ENCODE data around the gene AXIN1.

AXIN1 gene

GRCh38 chr16:372302-372983 lies 19.9 kb upstream of the AXIN1 start:
- no peaks in the 10 kb centered on the region for H3K36me3 ChIP-seq (ENCODE audit: insufficient read depth, low read length)
- no peaks in the 10 kb centered on the region for H3K9me3 ChIP-seq (ENCODE audit: insufficient read depth, low read depth, low read length)
- no peak overlapping the region for H3K9ac ChIP-seq (ENCODE audit: low read depth, low read length, poor library complexity, severe bottlenecking)
- no peak overlapping the region for H3K4me3 ChIP-seq (ENCODE audit: low read length, poor library complexity, severe bottlenecking)
- H3K9me2 ChIP-seq (replicated peaks; ENCODE audit: low read depth, low read length), result no peaks in the 10 kb centered on the region
- peaks cover 6% of the 10 kb centered on the region; the same call in 1 of the 2 replicates for H3K79me2 ChIP-seq (ENCODE audit: insufficient read depth, low read length)
- H2AFZ ChIP-seq (ENCODE audit: low read length), result no peak overlapping the region
- TF ChIP-seq, protein P1, sequence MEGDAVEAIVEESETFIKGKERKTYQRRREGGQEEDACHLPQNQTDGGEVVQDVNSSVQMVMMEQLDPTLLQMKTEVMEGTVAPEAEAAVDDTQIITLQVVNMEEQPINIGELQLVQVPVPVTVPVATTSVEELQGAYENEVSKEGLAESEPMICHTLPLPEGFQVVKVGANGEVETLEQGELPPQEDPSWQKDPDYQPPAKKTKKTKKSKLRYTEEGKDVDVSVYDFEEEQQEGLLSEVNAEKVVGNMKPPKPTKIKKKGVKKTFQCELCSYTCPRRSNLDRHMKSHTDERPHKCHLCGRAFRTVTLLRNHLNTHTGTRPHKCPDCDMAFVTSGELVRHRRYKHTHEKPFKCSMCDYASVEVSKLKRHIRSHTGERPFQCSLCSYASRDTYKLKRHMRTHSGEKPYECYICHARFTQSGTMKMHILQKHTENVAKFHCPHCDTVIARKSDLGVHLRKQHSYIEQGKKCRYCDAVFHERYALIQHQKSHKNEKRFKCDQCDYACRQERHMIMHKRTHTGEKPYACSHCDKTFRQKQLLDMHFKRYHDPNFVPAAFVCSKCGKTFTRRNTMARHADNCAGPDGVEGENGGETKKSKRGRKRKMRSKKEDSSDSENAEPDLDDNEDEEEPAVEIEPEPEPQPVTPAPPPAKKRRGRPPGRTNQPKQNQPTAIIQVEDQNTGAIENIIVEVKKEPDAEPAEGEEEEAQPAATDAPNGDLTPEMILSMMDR (conservative IDR thresholded peaks at IDR 0.05; ENCODE audit: low read length), result no peak
- no peak for TF ChIP-seq EZH2phosphoT487 (IDR thresholded peaks at IDR 0.05; ENCODE audit: borderline replicate concordance)
- H4K20me1 ChIP-seq (ENCODE audit: insufficient read depth, low read length, poor library complexity, severe bottlenecking), result no peaks in the 10 kb centered on the region
- no peaks in the 10 kb centered on the region for H3K27me3 ChIP-seq (ENCODE audit: insufficient read depth, low read length, poor library complexity, severe bottlenecking)
- H3K4me2 ChIP-seq (ENCODE audit: low read depth, low read length, poor library complexity, severe bottlenecking), result no peak overlapping the region
- no peaks in the 10 kb centered on the region for H3K4me1 ChIP-seq (ENCODE audit: insufficient read depth, low read length, poor library complexity, severe bottlenecking)
- H3F3A ChIP-seq (ENCODE audit: low read depth), result no peaks in the 10 kb centered on the region

GRCh38 chr16:371515-372301 lies 19.2 kb upstream of the AXIN1 start:
- H3K9me2 ChIP-seq (replicated peaks; ENCODE audit: low read depth, low read length), result no peaks in the 10 kb centered on the region
- no peaks in the 10 kb centered on the region for H3F3A ChIP-seq (ENCODE audit: low read depth)
- TF ChIP-seq EZH2phosphoT487 (IDR thresholded peaks at IDR 0.05; ENCODE audit: borderline replicate concordance), result no peak
- TF ChIP-seq, protein P1 (conservative IDR thresholded peaks at IDR 0.05; ENCODE audit: low read length), result no peak
- H3K9me3 ChIP-seq (ENCODE audit: insufficient read depth, low read depth, low read length), result no peaks in the 10 kb centered on the region
- no peaks in the 10 kb centered on the region for H4K20me1 ChIP-seq (ENCODE audit: insufficient read depth, low read length, poor library complexity, severe bottlenecking)
- no peak overlapping the region for H3K4me3 ChIP-seq (ENCODE audit: low read length, poor library complexity, severe bottlenecking)
- H3K4me1 ChIP-seq (ENCODE audit: insufficient read depth, low read length, poor library complexity, severe bottlenecking), result no peaks in the 10 kb centered on the region
- H2AFZ ChIP-seq (ENCODE audit: low read length), result no peak overlapping the region
- H3K9ac ChIP-seq (ENCODE audit: low read depth, low read length, poor library complexity, severe bottlenecking), result peak overlapping the region; percentile 81
- H3K4me2 ChIP-seq (ENCODE audit: low read depth, low read length, poor library complexity, severe bottlenecking), result peak overlapping the region; percentile 86
- H3K36me3 ChIP-seq (ENCODE audit: insufficient read depth, low read length), result no peaks in the 10 kb centered on the region; the same call in 1 of the 2 replicates
- no peaks in the 10 kb centered on the region for H3K27me3 ChIP-seq (ENCODE audit: insufficient read depth, low read length, poor library complexity, severe bottlenecking)
- peaks cover 6% of the 10 kb centered on the region; the same call in 1 of the 2 replicates for H3K79me2 ChIP-seq (ENCODE audit: insufficient read depth, low read length)

- H4K20me1 ChIP-seq (ENCODE audit: insufficient read depth, low read length, poor library complexity, severe bottlenecking), result no peaks in the 10 kb centered on the region
- H3K79me2 ChIP-seq (ENCODE audit: insufficient read depth, low read length), result peaks cover 6% of the 10 kb centered on the region; the same call in 1 of the 2 replicates
- H3K9me2 ChIP-seq (replicated peaks; ENCODE audit: low read depth, low read length), result no peaks in the 10 kb centered on the region
- H3K4me2 ChIP-seq (ENCODE audit: low read depth, low read length, poor library complexity, severe bottlenecking), result peak overlapping the region; percentile 86
- TF ChIP-seq, protein P1 (conservative IDR thresholded peaks at IDR 0.05; ENCODE audit: low read length), result no peak
- TF ChIP-seq EZH2phosphoT487 (IDR thresholded peaks at IDR 0.05; ENCODE audit: borderline replicate concordance), result no peak
- no peak overlapping the region; the same call in 1 of the 2 replicates for H2AFZ ChIP-seq (ENCODE audit: low read length)
- no peaks in the 10 kb centered on the region for H3K9me3 ChIP-seq (ENCODE audit: insufficient read depth, low read depth, low read length)
- H3K36me3 ChIP-seq (ENCODE audit: insufficient read depth, low read length), result no peaks in the 10 kb centered on the region; the same call in 1 of the 2 replicates
- H3F3A ChIP-seq (ENCODE audit: low read depth), result no peaks in the 10 kb centered on the region
- H3K4me3 ChIP-seq (ENCODE audit: low read length, poor library complexity, severe bottlenecking), result peak overlapping the region; percentile 69
- no peaks in the 10 kb centered on the region for H3K4me1 ChIP-seq (ENCODE audit: insufficient read depth, low read length, poor library complexity, severe bottlenecking)
- H3K9ac ChIP-seq (ENCODE audit: low read depth, low read length, poor library complexity, severe bottlenecking), result peak overlapping the region; percentile 81
- no peaks in the 10 kb centered on the region for H3K27me3 ChIP-seq (ENCODE audit: insufficient read depth, low read length, poor library complexity, severe bottlenecking)
These were observed 18.5 kb upstream of the AXIN1 start for GRCh38 chr16:370979-371514.

All from Loucy (cell line).